ENCODE results near the gene GPATCH2. TPM values are rescaled to one million over a fixed set of nuclear protein-coding genes. Genes with fewer than 3 reads are reported as not detected.

The GPATCH2 gene
- polyA plus RNA-seq, 2 donors = 2.3 to 3.0 TPM

DNA sequence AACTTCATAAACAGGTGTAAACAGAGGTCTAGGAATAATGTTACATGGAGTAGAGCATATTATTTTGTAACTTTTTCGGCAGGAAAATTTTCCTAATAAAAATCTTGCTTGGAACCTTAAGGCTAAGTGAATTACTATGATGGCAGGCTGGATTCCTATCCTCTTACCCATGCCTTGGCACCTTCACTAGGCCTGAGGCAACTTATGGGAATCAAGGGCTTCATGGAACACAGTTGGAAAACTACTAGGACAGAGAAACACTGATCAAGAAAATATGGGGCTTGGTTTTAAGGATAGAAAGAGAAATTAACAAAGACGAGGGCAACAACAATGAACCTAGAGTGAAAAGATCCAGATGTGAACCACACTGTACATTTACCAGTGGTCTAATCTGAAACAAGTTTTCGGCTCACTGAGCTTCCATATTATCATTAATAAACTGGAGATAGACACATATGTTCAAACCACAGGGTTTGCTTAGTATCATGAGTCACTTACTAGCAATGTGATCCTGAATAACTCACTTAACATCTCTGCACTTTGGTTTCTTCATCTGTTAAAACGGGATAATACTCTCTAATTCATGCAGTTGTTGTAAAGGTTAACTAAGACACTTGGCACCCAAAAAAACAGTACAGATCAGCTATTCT is 68.5 kb downstream of the GPATCH2 start:
- no peaks in the 10 kb centered on the region for H3K9me3 ChIP-seq (ENCODE audit: control insufficient read depth in 2 of 2, insufficient read depth in 1 of 2, low read depth in 1 of 2, low read length in 1 of 2)
- 80 to 82% methylated on average over 4 of the region's 4 CpGs for WGBS, 2 donors
- no peak overlapping the region for H3K4me3 ChIP-seq (ENCODE audit: low read depth in 1 of 2, low read length in 2 of 2)
- no peaks in the 10 kb centered on the region for H3K36me3 ChIP-seq (ENCODE audit: control insufficient read depth in 2 of 2, insufficient read depth in 2 of 2, low read length in 1 of 2)
- H3K27me3 ChIP-seq (ENCODE audit: control insufficient read depth in 1 of 2, insufficient read depth in 2 of 2, low read length in 2 of 2) = no peaks in the 10 kb centered on the region
- no peaks in the 10 kb centered on the region for H3K4me1 ChIP-seq (ENCODE audit: control insufficient read depth in 2 of 2, insufficient read depth in 2 of 2, low read length in 1 of 2)
- H3K27ac ChIP-seq (ENCODE audit: low read depth in 2 of 2, low read length in 1 of 2) = no peak overlapping the region

DNA sequence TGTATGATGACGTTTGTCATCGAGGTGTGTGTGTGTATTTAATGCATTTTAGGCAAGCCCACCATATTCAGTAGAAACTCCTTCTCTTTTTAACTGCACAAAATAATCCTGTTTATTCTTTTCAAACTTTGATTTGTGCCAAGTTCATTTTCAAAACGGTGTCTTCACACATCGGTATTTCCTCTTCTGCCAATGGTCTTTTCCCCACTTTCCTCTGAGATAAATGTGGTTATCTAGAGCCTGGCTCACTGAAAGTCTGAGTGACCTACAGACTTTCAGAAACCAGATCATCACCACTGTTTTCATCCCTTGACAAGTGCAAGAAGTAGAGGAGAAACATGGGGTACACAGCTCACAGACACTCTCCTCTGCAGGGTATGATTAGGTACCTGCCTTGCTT is 69.4 kb downstream of the GPATCH2 start:
- WGBS, 2 donors = 82 to 83% methylated on average over 4 of the region's 4 CpGs
- no peak overlapping the region for H3K4me3 ChIP-seq (ENCODE audit: low read depth in 1 of 2, low read length in 2 of 2)
- no peaks in the 10 kb centered on the region for H3K36me3 ChIP-seq (ENCODE audit: control insufficient read depth in 2 of 2, insufficient read depth in 2 of 2, low read length in 1 of 2)
- H3K27ac ChIP-seq (ENCODE audit: low read depth in 2 of 2, low read length in 1 of 2) = no peak overlapping the region
- H3K4me1 ChIP-seq (ENCODE audit: control insufficient read depth in 2 of 2, insufficient read depth in 2 of 2, low read length in 1 of 2) = no peaks in the 10 kb centered on the region
- no peaks in the 10 kb centered on the region for H3K9me3 ChIP-seq (ENCODE audit: control insufficient read depth in 2 of 2, insufficient read depth in 1 of 2, low read depth in 1 of 2, low read length in 1 of 2)
- no peaks in the 10 kb centered on the region for H3K27me3 ChIP-seq (ENCODE audit: control insufficient read depth in 1 of 2, insufficient read depth in 2 of 2, low read length in 2 of 2)

DNA sequence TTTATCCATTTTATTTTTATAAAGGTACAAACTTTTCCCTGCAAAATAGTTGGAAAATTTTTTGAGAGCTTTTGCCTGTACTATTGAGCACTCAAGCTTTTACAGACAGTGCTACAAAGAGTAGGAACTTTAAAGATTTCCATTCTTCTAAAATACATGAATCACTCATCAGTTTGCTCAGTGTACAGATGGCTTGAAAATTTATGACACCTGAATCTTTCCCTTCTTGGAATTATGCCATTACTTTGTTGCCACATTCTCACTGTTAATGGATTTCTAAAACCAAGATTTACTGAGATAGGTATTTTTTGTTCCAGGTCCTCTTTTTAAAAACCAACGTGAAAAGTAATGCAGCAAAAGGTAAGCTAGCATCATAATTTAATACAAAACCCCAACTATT is 76.0 kb downstream of the GPATCH2 start:
- no peak overlapping the region for H3K27ac ChIP-seq (ENCODE audit: low read depth in 2 of 2, low read length in 1 of 2)
- WGBS, 2 donors = 58 to 70% methylated on average over 1 of the region's 1 CpG
- no peaks in the 10 kb centered on the region for H3K9me3 ChIP-seq (ENCODE audit: control insufficient read depth in 2 of 2, insufficient read depth in 1 of 2, low read depth in 1 of 2, low read length in 1 of 2)
- no peaks in the 10 kb centered on the region for H3K4me1 ChIP-seq (ENCODE audit: control insufficient read depth in 2 of 2, insufficient read depth in 2 of 2, low read length in 1 of 2)
- no peaks in the 10 kb centered on the region for H3K27me3 ChIP-seq (ENCODE audit: control insufficient read depth in 1 of 2, insufficient read depth in 2 of 2, low read length in 2 of 2)
- H3K36me3 ChIP-seq (ENCODE audit: control insufficient read depth in 2 of 2, insufficient read depth in 2 of 2, low read length in 1 of 2) = no peaks in the 10 kb centered on the region
- no peak overlapping the region for H3K4me3 ChIP-seq (ENCODE audit: low read depth in 1 of 2, low read length in 2 of 2)

DNA sequence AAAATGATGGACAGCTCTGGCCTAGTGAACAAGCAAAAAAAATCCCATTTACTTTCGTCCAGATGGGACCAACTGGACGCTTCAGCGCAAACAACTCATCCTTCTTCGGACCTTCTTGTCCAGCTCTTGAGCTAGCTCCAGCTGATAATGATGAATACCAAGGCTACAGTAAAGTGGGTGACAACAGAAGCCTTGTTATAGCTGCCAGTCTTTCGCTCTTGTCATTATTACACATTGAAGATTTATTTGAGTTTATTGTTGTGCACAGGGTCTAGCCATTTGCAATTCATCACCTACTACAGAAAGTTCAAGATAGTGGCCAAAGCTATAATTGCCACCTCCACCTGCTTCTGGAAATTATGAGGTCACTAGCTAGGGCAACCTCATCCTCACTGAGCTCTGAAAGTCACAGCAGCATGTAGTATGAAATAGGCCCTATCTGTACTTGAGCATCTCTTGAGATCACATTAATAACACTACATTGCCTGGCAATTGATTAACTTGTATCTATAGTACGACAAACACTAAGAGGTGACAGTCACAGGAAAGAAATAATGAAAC is 76.9 kb downstream of the GPATCH2 start:
- H3K36me3 ChIP-seq (ENCODE audit: control insufficient read depth in 2 of 2, insufficient read depth in 2 of 2, low read length in 1 of 2) = no peaks in the 10 kb centered on the region
- no peaks in the 10 kb centered on the region for H3K4me1 ChIP-seq (ENCODE audit: control insufficient read depth in 2 of 2, insufficient read depth in 2 of 2, low read length in 1 of 2)
- H3K4me3 ChIP-seq (ENCODE audit: low read depth in 1 of 2, low read length in 2 of 2) = no peak overlapping the region
- H3K27me3 ChIP-seq (ENCODE audit: control insufficient read depth in 1 of 2, insufficient read depth in 2 of 2, low read length in 2 of 2) = no peaks in the 10 kb centered on the region
- H3K9me3 ChIP-seq (ENCODE audit: control insufficient read depth in 2 of 2, insufficient read depth in 1 of 2, low read depth in 1 of 2, low read length in 1 of 2) = no peaks in the 10 kb centered on the region
- WGBS, 2 donors = 95% methylated on average over 6 of the region's 6 CpGs
- H3K27ac ChIP-seq (ENCODE audit: low read depth in 2 of 2, low read length in 1 of 2) = no peak overlapping the region

DNA sequence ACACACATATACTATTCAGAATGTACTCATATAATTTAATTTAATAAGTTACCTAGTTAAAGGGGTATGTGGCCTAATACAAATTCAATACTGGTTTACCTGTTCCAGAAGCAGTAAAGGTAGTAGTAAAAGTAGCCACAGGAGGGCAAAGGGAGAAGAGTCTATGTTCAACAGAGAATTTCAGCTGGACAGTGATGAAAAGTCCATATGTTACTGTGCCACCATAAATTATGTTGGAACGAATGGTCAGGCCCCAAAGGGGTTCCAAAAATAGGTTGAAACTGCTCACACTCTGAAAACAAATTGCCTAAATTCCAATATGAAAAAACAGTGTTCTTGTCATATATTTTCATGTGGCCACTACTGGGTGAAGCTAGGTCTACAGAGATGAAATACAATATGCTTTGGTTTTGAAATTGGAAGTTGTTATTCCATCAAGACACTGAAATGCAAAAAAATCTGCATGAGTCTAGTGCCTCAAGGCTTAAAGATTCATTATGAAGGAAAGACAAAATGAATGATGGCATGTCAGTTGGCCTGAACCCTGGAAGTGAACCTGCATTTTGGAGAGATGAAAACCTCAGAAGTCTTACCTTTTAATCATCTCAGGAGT is 78.4 kb downstream of the GPATCH2 start:
- Histone ChIP-seq H3K4me1 (ENCODE audit: control insufficient read depth in 2 of 2, insufficient read depth in 2 of 2, low read length in 1 of 2) (no peaks in the 10 kb centered on the region), H3K9me3 (ENCODE audit: control insufficient read depth in 2 of 2, insufficient read depth in 1 of 2, low read depth in 1 of 2, low read length in 1 of 2) (peaks cover 0 to 3% of the 10 kb centered on the region in 2 donors), H3K36me3 (ENCODE audit: control insufficient read depth in 2 of 2, insufficient read depth in 2 of 2, low read length in 1 of 2) (no peaks in the 10 kb centered on the region), H3K27me3 (ENCODE audit: control insufficient read depth in 1 of 2, insufficient read depth in 2 of 2, low read length in 2 of 2) (no peaks in the 10 kb centered on the region), H3K27ac (ENCODE audit: low read depth in 2 of 2, low read length in 1 of 2) (no peak overlapping the region), H3K4me3 (ENCODE audit: low read depth in 1 of 2, low read length in 2 of 2) (no peak overlapping the region)
- 78 to 83% methylated on average over 1 of the region's 1 CpG for WGBS, 2 donors

DNA sequence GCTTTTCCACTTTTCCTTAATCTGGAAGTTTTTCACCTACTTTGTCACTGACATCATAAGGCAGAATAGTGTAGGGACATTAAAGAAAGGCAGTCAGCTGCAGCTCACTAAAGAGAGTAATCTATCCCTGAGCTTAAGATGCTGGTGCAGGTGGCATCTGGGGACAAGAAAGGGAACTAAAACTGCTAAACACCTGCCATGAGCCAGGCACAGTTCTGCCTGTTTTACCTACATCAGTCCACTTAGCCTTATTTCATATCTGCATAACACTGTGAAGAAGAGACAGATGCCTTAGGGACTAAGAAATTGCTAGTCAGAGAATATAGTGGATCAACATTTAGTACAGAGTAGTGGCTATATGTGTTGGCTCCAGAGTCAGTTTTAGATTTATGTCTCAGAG is 88.1 kb downstream of the GPATCH2 start:
- Histone ChIP-seq H3K27me3 (ENCODE audit: control insufficient read depth in 1 of 2, insufficient read depth in 2 of 2, low read length in 2 of 2) (no peaks in the 10 kb centered on the region), H3K36me3 (ENCODE audit: control insufficient read depth in 2 of 2, insufficient read depth in 2 of 2, low read length in 1 of 2) (no peaks in the 10 kb centered on the region), H3K4me3 (ENCODE audit: low read depth in 1 of 2, low read length in 2 of 2) (no peak overlapping the region), H3K9me3 (ENCODE audit: control insufficient read depth in 2 of 2, insufficient read depth in 1 of 2, low read depth in 1 of 2, low read length in 1 of 2) (peaks cover 0 to 3% of the 10 kb centered on the region in 2 donors), H3K4me1 (ENCODE audit: control insufficient read depth in 2 of 2, insufficient read depth in 2 of 2, low read length in 1 of 2) (no peaks in the 10 kb centered on the region), H3K27ac (ENCODE audit: low read depth in 2 of 2, low read length in 1 of 2) (no peak overlapping the region)

DNA sequence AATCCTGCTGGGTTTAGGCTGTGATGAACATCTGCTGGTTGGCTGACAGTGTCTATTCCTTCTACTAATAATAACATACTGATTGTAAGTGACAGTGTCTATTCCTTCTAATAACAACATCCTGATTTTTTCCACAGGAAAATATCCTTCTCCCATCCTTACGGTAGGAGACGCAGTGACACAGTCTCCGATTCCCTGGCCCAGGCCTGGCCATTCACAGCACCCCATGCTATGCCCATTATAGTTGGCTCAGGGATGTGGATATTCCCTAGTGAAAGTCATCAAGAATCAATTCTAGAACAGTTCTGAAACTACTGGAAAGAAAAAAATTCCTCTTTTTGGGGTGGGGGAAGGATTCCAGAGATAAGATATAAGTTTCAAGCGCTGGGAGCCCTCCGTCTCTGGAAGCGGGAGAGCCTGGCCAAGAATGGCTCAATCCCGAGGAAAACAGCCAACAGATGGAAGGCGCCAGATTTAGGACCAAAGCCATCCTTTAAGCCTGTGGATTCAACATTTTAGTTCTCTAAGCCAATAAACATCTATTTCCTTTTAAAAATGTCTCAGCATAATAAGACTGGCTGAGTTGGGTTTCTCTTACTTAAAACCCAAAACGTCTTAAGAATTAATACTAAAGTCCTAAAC is 88.6 kb downstream of the GPATCH2 start:
- Histone ChIP-seq H3K9me3 (ENCODE audit: control insufficient read depth in 2 of 2, insufficient read depth in 1 of 2, low read depth in 1 of 2, low read length in 1 of 2) (no peaks in the 10 kb centered on the region), H3K27ac (ENCODE audit: low read depth in 2 of 2, low read length in 1 of 2) (no peak overlapping the region), H3K4me3 (ENCODE audit: low read depth in 1 of 2, low read length in 2 of 2) (no peak overlapping the region), H3K4me1 (ENCODE audit: control insufficient read depth in 2 of 2, insufficient read depth in 2 of 2, low read length in 1 of 2) (no peaks in the 10 kb centered on the region), H3K27me3 (ENCODE audit: control insufficient read depth in 1 of 2, insufficient read depth in 2 of 2, low read length in 2 of 2) (no peaks in the 10 kb centered on the region), H3K36me3 (ENCODE audit: control insufficient read depth in 2 of 2, insufficient read depth in 2 of 2, low read length in 1 of 2) (no peaks in the 10 kb centered on the region)
- 82% methylated on average over 9 of the region's 9 CpGs for WGBS, 2 donors

DNA sequence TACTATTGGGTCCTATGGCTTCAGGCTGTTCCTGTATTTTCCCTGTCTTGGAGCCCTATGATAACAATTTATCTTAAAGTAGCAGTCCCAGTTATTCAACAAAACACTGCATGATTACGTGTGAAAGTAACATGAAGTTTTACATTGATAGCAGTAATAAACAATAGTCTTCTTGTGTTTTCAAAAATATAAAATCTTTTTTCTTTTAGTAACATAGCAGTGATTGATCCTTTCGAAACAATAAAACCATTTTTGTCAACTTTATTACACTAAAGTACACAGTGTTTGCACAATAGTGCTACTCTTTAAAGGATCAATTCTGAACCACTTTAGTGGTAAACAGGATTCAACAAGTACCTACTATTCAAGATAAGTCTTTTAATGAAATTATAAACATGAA is 90.6 kb downstream of the GPATCH2 start:
- Histone ChIP-seq H3K27ac (ENCODE audit: low read depth in 2 of 2, low read length in 1 of 2) (no peak overlapping the region), H3K4me1 (ENCODE audit: control insufficient read depth in 2 of 2, insufficient read depth in 2 of 2, low read length in 1 of 2) (no peaks in the 10 kb centered on the region), H3K27me3 (ENCODE audit: control insufficient read depth in 1 of 2, insufficient read depth in 2 of 2, low read length in 2 of 2) (no peaks in the 10 kb centered on the region), H3K9me3 (ENCODE audit: control insufficient read depth in 2 of 2, insufficient read depth in 1 of 2, low read depth in 1 of 2, low read length in 1 of 2) (no peaks in the 10 kb centered on the region), H3K36me3 (ENCODE audit: control insufficient read depth in 2 of 2, insufficient read depth in 2 of 2, low read length in 1 of 2) (no peaks in the 10 kb centered on the region), H3K4me3 (ENCODE audit: low read depth in 1 of 2, low read length in 2 of 2) (no peak overlapping the region)
- 75 to 88% methylated on average over 2 of the region's 2 CpGs for WGBS, 2 donors

DNA sequence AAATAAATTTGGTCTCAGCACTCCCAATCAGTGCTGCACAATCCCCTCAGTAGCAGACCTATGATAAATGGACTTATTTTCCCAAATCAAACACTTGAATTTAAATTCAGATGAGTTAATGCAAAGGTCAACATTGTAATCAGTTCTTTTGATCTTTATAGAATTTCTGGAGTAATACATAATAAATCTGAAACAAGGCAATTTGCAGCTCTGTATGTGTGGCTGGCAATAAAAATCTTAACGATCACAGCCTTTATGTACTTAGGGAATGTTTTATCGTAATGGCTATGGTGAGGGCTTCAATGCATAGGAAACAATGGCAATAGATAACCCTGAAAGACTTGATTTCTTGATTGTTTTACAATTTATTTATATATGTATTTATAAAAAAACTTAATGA is 91.4 kb downstream of the GPATCH2 start:
- Histone ChIP-seq H3K27ac (ENCODE audit: low read depth in 2 of 2, low read length in 1 of 2) (no peak overlapping the region), H3K4me1 (ENCODE audit: control insufficient read depth in 2 of 2, insufficient read depth in 2 of 2, low read length in 1 of 2) (no peaks in the 10 kb centered on the region), H3K9me3 (ENCODE audit: control insufficient read depth in 2 of 2, insufficient read depth in 1 of 2, low read depth in 1 of 2, low read length in 1 of 2) (no peaks in the 10 kb centered on the region), H3K36me3 (ENCODE audit: control insufficient read depth in 2 of 2, insufficient read depth in 2 of 2, low read length in 1 of 2) (no peaks in the 10 kb centered on the region), H3K27me3 (ENCODE audit: control insufficient read depth in 1 of 2, insufficient read depth in 2 of 2, low read length in 2 of 2) (no peaks in the 10 kb centered on the region), H3K4me3 (ENCODE audit: low read depth in 1 of 2, low read length in 2 of 2) (no peak overlapping the region)
- WGBS, 2 donors = 68 to 89% methylated on average over 2 of the region's 2 CpGs
